ENCODE measurements around the gene MAN2B2.

Gene MAN2B2

GRCh38 chr4:6565691-6566390, 9.1 kb upstream of the MAN2B2 start:
- no peak overlapping the region for H3K4me3 ChIP-seq (replicated peaks; ENCODE audit: low read depth, low read length)
- DNase-seq (ENCODE audit: extremely low read depth, low read depth): no peak
- TF ChIP-seq, protein P1, sequence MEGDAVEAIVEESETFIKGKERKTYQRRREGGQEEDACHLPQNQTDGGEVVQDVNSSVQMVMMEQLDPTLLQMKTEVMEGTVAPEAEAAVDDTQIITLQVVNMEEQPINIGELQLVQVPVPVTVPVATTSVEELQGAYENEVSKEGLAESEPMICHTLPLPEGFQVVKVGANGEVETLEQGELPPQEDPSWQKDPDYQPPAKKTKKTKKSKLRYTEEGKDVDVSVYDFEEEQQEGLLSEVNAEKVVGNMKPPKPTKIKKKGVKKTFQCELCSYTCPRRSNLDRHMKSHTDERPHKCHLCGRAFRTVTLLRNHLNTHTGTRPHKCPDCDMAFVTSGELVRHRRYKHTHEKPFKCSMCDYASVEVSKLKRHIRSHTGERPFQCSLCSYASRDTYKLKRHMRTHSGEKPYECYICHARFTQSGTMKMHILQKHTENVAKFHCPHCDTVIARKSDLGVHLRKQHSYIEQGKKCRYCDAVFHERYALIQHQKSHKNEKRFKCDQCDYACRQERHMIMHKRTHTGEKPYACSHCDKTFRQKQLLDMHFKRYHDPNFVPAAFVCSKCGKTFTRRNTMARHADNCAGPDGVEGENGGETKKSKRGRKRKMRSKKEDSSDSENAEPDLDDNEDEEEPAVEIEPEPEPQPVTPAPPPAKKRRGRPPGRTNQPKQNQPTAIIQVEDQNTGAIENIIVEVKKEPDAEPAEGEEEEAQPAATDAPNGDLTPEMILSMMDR (IDR thresholded peaks at IDR 0.05; ENCODE audit: low read depth, low read length, missing control alignments): no peak

DNA sequence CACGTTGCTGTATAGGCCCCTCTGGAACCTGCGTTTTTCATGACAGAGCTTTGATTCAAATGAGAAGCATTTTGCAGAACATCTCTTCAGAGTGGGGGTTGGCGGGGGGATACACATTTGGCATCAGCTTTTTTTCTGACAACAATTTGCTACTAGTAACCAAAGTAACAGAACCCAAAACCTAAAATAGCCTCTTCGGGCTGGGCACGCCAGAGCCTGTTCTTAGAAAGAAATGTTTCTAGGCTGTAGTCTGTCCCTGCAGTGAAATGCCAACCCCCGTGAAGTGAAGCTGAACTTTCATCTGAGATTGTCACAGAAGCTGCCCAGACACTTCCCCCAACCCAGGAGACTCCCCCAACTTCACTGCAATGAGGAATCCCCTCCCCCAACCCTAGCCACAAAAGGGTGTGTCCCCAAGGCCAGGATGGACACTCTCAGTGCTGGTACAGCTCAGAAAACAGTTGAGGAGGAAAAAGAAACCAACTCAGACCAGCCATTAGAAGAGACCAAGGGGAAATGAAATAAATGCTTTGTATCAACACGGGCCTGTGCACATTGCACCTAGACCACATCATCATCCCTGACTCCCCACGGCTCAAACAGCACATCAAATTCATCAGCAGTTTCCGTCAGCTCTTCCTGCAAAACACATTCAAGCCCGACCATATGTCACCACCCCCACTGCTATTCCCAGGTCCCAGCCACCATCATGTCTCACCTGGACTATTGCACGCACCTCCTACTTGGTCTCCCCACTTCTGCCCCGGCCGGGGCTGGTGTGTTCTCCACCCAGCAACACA, 8.4 kb upstream of the MAN2B2 start:
- TF ChIP-seq, protein P1 (IDR thresholded peaks at IDR 0.05; ENCODE audit: low read depth, low read length, missing control alignments): no peak
- no peak overlapping the region for H3K4me3 ChIP-seq (replicated peaks; ENCODE audit: low read depth, low read length)
- DNase-seq (ENCODE audit: extremely low read depth, low read depth): no peak

DNA sequence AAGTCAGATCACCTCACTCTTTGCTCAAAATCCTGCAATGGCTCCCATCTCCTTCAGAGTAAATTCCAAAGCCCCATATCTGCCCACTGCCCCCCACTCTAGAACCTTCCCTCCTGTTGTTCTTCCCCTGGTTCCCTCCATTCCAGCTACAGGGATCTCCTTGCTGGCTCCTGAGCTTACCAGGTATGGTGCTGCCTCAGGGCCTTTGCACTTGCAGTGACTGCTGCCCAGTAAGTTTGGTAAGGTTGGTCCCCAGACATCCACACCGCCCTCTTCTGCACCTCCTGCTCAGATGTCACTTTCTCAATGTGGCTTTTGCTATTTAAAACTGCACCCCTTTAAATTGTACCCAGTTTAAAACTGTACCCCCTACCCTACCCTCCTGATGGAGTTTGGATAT, 7.8 kb upstream of the MAN2B2 start:
- no peak overlapping the region for H3K4me3 ChIP-seq (replicated peaks; ENCODE audit: low read depth, low read length)
- TF ChIP-seq, protein P1 (IDR thresholded peaks at IDR 0.05; ENCODE audit: low read depth, low read length, missing control alignments): no peak
- no peak for DNase-seq (ENCODE audit: extremely low read depth, low read depth)

DNA sequence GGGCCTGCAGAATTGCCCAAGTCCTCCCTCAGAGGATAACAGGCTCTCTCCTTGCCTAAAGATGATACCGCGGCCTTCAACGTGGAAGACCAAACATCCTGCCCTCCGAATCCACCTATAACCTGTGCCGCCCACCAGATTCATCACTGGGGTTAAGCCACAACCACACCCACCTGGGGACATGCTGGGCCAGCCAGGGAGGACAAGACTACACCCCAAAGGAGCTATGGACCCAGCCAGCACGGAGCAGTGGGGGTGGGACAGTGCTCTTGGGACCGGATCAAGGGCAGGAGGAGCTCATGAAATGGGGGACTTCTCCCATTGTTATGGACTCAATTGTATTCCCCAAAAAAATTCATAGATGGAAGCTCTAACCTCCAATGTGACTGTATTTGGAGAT, 6.8 kb upstream of the MAN2B2 start:
- TF ChIP-seq, protein P1 (IDR thresholded peaks at IDR 0.05; ENCODE audit: low read depth, low read length, missing control alignments): no peak
- DNase-seq (ENCODE audit: extremely low read depth, low read depth): no peak
- H3K4me3 ChIP-seq (replicated peaks; ENCODE audit: low read depth, low read length): no peak overlapping the region

DNA sequence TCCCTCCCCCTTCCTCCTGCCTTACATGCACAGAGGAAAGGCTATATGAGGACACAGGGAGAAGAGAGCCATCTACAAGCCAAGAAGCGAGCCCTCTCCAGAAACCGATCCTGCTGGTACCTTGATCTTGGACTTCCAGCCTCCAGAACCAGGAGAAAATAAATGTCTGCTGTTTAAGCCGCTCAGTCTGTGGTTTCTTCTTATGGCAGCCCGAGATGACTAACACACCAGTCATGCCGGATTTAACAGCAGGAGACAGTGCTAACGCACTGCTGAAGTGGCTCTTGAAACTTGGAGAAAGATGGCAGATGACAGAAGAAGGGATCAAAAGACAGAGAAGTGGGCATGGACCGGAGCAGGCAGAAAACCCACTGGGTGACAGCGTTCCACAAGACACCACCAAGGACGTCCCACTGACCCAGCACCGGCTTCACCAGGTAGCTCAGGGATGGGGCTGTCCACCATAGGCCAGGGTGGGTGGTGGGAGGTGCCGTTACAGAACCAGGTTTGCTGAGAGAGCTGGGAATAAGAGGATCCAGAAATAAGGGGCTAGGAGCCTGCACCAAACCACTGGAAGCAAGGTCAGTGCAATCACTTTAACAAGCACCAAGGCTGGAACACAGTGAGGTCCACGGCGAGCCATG, 6.2 kb upstream of the MAN2B2 start:
- DNase-seq (ENCODE audit: extremely low read depth, low read depth): no peak
- H3K4me3 ChIP-seq (replicated peaks; ENCODE audit: low read depth, low read length): no peak overlapping the region
- TF ChIP-seq, protein P1 (IDR thresholded peaks at IDR 0.05; ENCODE audit: low read depth, low read length, missing control alignments): no peak

GRCh38 chr4:6571608-6572007, 3.4 kb upstream of the MAN2B2 start:
- DNase-seq (ENCODE audit: extremely low read depth, low read depth): no peak
- TF ChIP-seq, protein P1 (IDR thresholded peaks at IDR 0.05; ENCODE audit: low read depth, low read length, missing control alignments): no peak
- H3K4me3 ChIP-seq (replicated peaks; ENCODE audit: low read depth, low read length): no peak overlapping the region
